Activated naive CD4-positive, alpha-beta T cell treated with anti-CD3 and anti-CD28 coated beads, Interleukin-2, amount 10 ng/mL, durations not matched to agents 5 hours and 36 hours (primary cell): Measurements from ENCODE around the gene OS9. TPM values are rescaled to one million over a fixed set of nuclear protein-coding genes. Genes with fewer than 3 reads are reported as not detected.

Experiments used
- microRNA-seq: library from miRNA; unstranded; fragments of <30 nt; microRNA quantifications from one replicate; pipeline ENCODE4 v1.2.0, GENCODE V29; 2022; ENCODE audit warnings: borderline microRNAs expressed, borderline replicate concordance
- total RNA-seq, 2 experiments: library from RNA; stranded (reverse); gene quantifications; one replicate each; pipeline ENCODE4 v1.2.3, GENCODE V29; 2021

The OS9 gene
- 100 to 1,000 TPM; 133 to 136 TPM for total RNA-seq

GRCh38 chr12:57693659-57694458 is at the start of gene OS9:
Gene OS9 (plus strand): TSS chr12:57694132. CDS start chr12:57694162, 30 bp downstream.

GRCh38 chr12:57738661-57739237 is 44.8 kb downstream of the OS9 start, which contains the start of gene AGAP2:
Gene AGAP2 (minus strand): TSS chr12:57738742. CDS start chr12:57738246, 496 bp downstream.

GRCh38 chr12:57744777-57745484 is 51.0 kb downstream of the OS9 start, which contains the start of gene TSPAN31:
Gene TSPAN31 (plus strand): TSS chr12:57745039. CDS start chr12:57745155, 116 bp downstream.

GRCh38 chr12:57751788-57752667 is 58.1 kb downstream of the OS9 start, which contains the start of gene CDK4:
Gene CDK4 (minus strand): TSS chr12:57752310. CDS start chr12:57751717, 593 bp downstream.

GRCh38 chr12:57754411-57755193 is 60.7 kb downstream of the OS9 start, which contains the start of gene MARCHF9:
Gene MARCHF9 (plus strand): TSS chr12:57755103. CDS start chr12:57755529, 426 bp downstream.

GRCh38 chr12:57766464-57767304 is 72.8 kb downstream of the OS9 start, which contains the start of gene CYP27B1:
Gene CYP27B1 (minus strand): TSS chr12:57767078. CDS start chr12:57767041, 37 bp downstream.

Small RNA genes lying within 50 kb of the gene (microRNA-seq; reads per million reads assigned to microRNA genes)
- not detected for gene MIR6759

Other genes with a start within 250 kb of the OS9 start
- gene INHBE, start 238.8 kb upstream of the OS9 start, total RNA-seq: not detected
- 1 to 10 TPM in 1 of 2 experiments, under 1 TPM in 1; 0.88 to 1.5 TPM for gene GLI1, start 234.3 kb upstream of the OS9 start, total RNA-seq
- 100 to 1,000 TPM; 211 to 247 TPM for gene ARHGAP9, start 214.3 kb upstream of the OS9 start, total RNA-seq
- 100 to 1,000 TPM; 192 to 213 TPM for gene MARS1, start 206.1 kb upstream of the OS9 start, total RNA-seq
- 10 to 100 TPM; 18.4 to 19.2 TPM for gene DDIT3, start 173.6 kb upstream of the OS9 start, total RNA-seq
- gene MBD6, start 171.3 kb upstream of the OS9 start, total RNA-seq: 10 to 100 TPM; 78.2 to 82.2 TPM
- 10 to 100 TPM; 78.3 to 80.0 TPM for gene DCTN2, start 146.9 kb upstream of the OS9 start, total RNA-seq
- under 1 TPM; 0.58 to 0.71 TPM for gene KIF5A, start 144.1 kb upstream of the OS9 start, total RNA-seq
- gene PIP4K2C, start 102.9 kb upstream of the OS9 start, total RNA-seq: 10 to 100 TPM; 16.8 to 18.3 TPM
- gene DTX3, start 89.3 kb upstream of the OS9 start, total RNA-seq: 10 to 100 TPM; 22.1 to 24.5 TPM
- gene ARHGEF25, start 82.7 kb upstream of the OS9 start, total RNA-seq: 1 to 10 TPM in 1 of 2 experiments, under 1 TPM in 1; 0.76 to 1.1 TPM
- gene B4GALNT1, start 60.9 kb upstream of the OS9 start, total RNA-seq: under 1 TPM; 0.33 to 0.63 TPM
- 10 to 100 TPM; 66.7 to 68.6 TPM for gene AGAP2, start 44.6 kb downstream of the OS9 start, total RNA-seq
- 10 to 100 TPM; 17.8 to 19.3 TPM for gene TSPAN31, start 50.9 kb downstream of the OS9 start, total RNA-seq
- 10 to 100 TPM; 77.6 to 85.6 TPM for gene CDK4, start 58.2 kb downstream of the OS9 start, total RNA-seq
- 10 to 100 TPM; 32.3 to 34.0 TPM for gene MARCHF9, start 61.0 kb downstream of the OS9 start, total RNA-seq
- gene CYP27B1, start 72.9 kb downstream of the OS9 start, total RNA-seq: 1 to 10 TPM; 2.0 to 2.2 TPM
- 10 to 100 TPM; 15.4 to 16.0 TPM for gene METTL1, start 78.0 kb downstream of the OS9 start, total RNA-seq
- gene EEF1AKMT3, start 78.5 kb downstream of the OS9 start, total RNA-seq: 1 to 10 TPM; 4.0 to 4.5 TPM
- gene TSFM, start 88.7 kb downstream of the OS9 start, total RNA-seq: 10 to 100 TPM; 25.6 to 27.8 TPM
- gene AVIL, start 124.6 kb downstream of the OS9 start, total RNA-seq: 1 to 10 TPM; 3.4 to 3.7 TPM
- 100 to 1,000 TPM; 157 to 159 TPM for gene CTDSP2, start 152.6 kb downstream of the OS9 start, total RNA-seq
- gene ATP23, start 247.4 kb downstream of the OS9 start, total RNA-seq: 10 to 100 TPM; 12.9 to 15.0 TPM